Prostate gland (tissue), 2 donors: Measurements from ENCODE around the gene RECK. TPM values are rescaled to one million over a fixed set of nuclear protein-coding genes. Genes with fewer than 3 reads are reported as not detected.
"Not testable (repeated sequence)": the region's sequence is repeated elsewhere in the genome, so short reads cannot be mapped to it uniquely, and the experiment has no call there.

Experiments used
- DNase-seq: peaks from one replicate; pipeline ENCODE4 v3.0.0-alpha.2; 2019; ENCODE audit warnings: low spot score
- H3K27ac ChIP-seq, 2 donors: fragments of 200-600 bp; sonication (generic); 2 replicates each; pipeline ENCODE4 v1.5.1; 2017 to 2019
- H3K27me3 ChIP-seq: fragments of 200-600 bp; sonication (generic); replicated peaks from 2 replicates; pipeline ENCODE4 v1.5.1; 2019; ENCODE audit not compliant: insufficient read depth
- H3K36me3 ChIP-seq, 2 donors: fragments of 200-600 bp; sonication (generic); 1 replicate in 1 of 2; 2 replicates in 1 of 2; pipeline versions ENCODE4 v1.5.1 to v1.8.1; 2017 to 2019
- H3K4me1 ChIP-seq: fragments of 200-600 bp; sonication (generic); replicated peaks from 2 replicates; pipeline ENCODE4 v1.5.1; 2019
- H3K4me3 ChIP-seq, 2 donors: fragments of 200-600 bp; sonication (generic); 2 replicates each; pipeline ENCODE4 v1.5.1; 2017 to 2019
- H3K9me3 ChIP-seq: fragments of 200-600 bp; sonication (generic); 2 replicates; pipeline ENCODE4 v1.5.1; 2017
- CTCF ChIP-seq, 4 experiments: fragments of 200-600 bp in 2 of 4; fragments of 450-650 bp in 2 of 4; sonication (generic) in 2 of 4; IDR thresholded peaks; 1 replicate in 3 of 4; 2 replicates in 1 of 4; pipeline ENCODE4 v1.5.1; 2016 to 2019; ENCODE audit warnings: antibody characterized with exemption in 4 of 4, mild to moderate bottlenecking in 2 of 4, moderate library complexity in 2 of 4
- POLR2A ChIP-seq: fragments of 450-650 bp; IDR thresholded peaks from one replicate; pipeline ENCODE4 v1.6.1; 2016; ENCODE audit warnings: antibody characterized with exemption, mild to moderate bottlenecking
- POLR2AphosphoS5 ChIP-seq: sonication (generic); formaldehyde crosslinking; IDR thresholded peaks from one replicate; pipeline ENCODE4 v1.6.1; 2017; ENCODE audit warnings: antibody characterized with exemption
- WGBS: methylation state at CpG from one replicate; pipeline ENCODE4 v1.1.5; 2018; 5-methylcytosine and 5-hydroxymethylcytosine counted together
- intact Hi-C: fragments of 100-400 bp; cut with DNase I; formaldehyde crosslinking; loops from one replicate; pipeline ENCODE4 v1.14.2; 2022
- total RNA-seq, 2 donors: library from RNA; depleted of rRNA; stranded (reverse); fragments of >200 nt; gene quantifications; one replicate each; pipeline ENCODE4 v1.1.0, GENCODE V29; 2016

The RECK gene
- total RNA-seq, 2 donors from 2014 or later, result 6.1 to 7.7 TPM

- 61% methylated on average over 2 of the region's 2 CpGs for WGBS
- H3K9me3 ChIP-seq, result no peaks in the 10 kb centered on the region
- no peaks in the 10 kb centered on the region for H3K36me3 ChIP-seq
- no peak for DNase-seq
- no peaks in the 10 kb centered on the region for H3K4me1 ChIP-seq
- no peak overlapping the region for H3K4me3 ChIP-seq
- intact Hi-C loops, result no loop called here
- no peak overlapping the region for H3K27ac ChIP-seq
- TF ChIP-seq POLR2AphosphoS5 (no peak), CTCF (IDR thresholded peaks at IDR 0.05) (no peak), POLR2A (no peak)
- peaks cover 3% of the 10 kb centered on the region for H3K27me3 ChIP-seq
Measured at GRCh38 chr9:35994959-35995358, 41.8 kb upstream of the RECK start.

- no peaks in the 10 kb centered on the region for H3K9me3 ChIP-seq
- no peak overlapping the region for H3K4me3 ChIP-seq
- peaks cover 3% of the 10 kb centered on the region for H3K27me3 ChIP-seq
- H3K27ac ChIP-seq, result no peak overlapping the region
- no peak for DNase-seq
- TF ChIP-seq POLR2AphosphoS5, result no peak
- TF ChIP-seq POLR2A, result no peak
- no peak for TF ChIP-seq CTCF (IDR thresholded peaks at IDR 0.05)
- intact Hi-C loops, result no loop called here
- 40% methylated on average over 1 of the region's 1 CpG for WGBS
- no peaks in the 10 kb centered on the region for H3K4me1 ChIP-seq
- no peaks in the 10 kb centered on the region for H3K36me3 ChIP-seq
Measured at GRCh38 chr9:35996358-35996970, 40.2 kb upstream of the RECK start.

- H3K36me3 ChIP-seq, H3K4me3 ChIP-seq, H3K27ac ChIP-seq, H3K9me3 ChIP-seq, H3K4me1 ChIP-seq, intact Hi-C loops, H3K27me3 ChIP-seq, DNase-seq: not testable (repeated sequence)
- WGBS, result 92% methylated on average over 4 of the region's 4 CpGs
Measured at GRCh38 chr9:35997016-35997415, 39.7 kb upstream of the RECK start.

- intact Hi-C loops, result no loop called here
- DNase-seq, result no peak
- H3K36me3 ChIP-seq, result no peaks in the 10 kb centered on the region
- no peaks in the 10 kb centered on the region for H3K27me3 ChIP-seq
- H3K4me1 ChIP-seq, result no peaks in the 10 kb centered on the region
- H3K9me3 ChIP-seq, result no peaks in the 10 kb centered on the region
- WGBS, result 83% methylated on average over 1 of the region's 1 CpG
- H3K4me3 ChIP-seq, result no peak overlapping the region
- no peak for TF ChIP-seq POLR2A
- TF ChIP-seq CTCF (IDR thresholded peaks at IDR 0.05), result no peak
- TF ChIP-seq POLR2AphosphoS5, result no peak
- H3K27ac ChIP-seq, result no peak overlapping the region
Measured at GRCh38 chr9:35998333-35998732, 38.4 kb upstream of the RECK start.

- 86% methylated on average over 1 of the region's 1 CpG for WGBS
- no peaks in the 10 kb centered on the region for H3K4me1 ChIP-seq
- H3K9me3 ChIP-seq, result no peaks in the 10 kb centered on the region
- no peaks in the 10 kb centered on the region for H3K36me3 ChIP-seq
- intact Hi-C loops, result no loop called here
- DNase-seq, result no peak
- no peak overlapping the region for H3K27ac ChIP-seq
- TF ChIP-seq CTCF (IDR thresholded peaks at IDR 0.05), result no peak
- no peak for TF ChIP-seq POLR2AphosphoS5
- TF ChIP-seq POLR2A, result no peak
- H3K27me3 ChIP-seq, result no peaks in the 10 kb centered on the region
- no peak overlapping the region for H3K4me3 ChIP-seq
Measured at GRCh38 chr9:36005891-36006290, 30.8 kb upstream of the RECK start.
